Thyroid gland (tissue), 4 donors: ENCODE results near the gene MS4A6A.

Experiments used
- CTCF ChIP-seq, 6 experiments: fragments of 200-600 bp in 3 of 6; fragments of 450-650 bp in 3 of 6; sonication (generic) in 3 of 6; IDR thresholded peaks; one replicate each; pipeline ENCODE4 v1.5.1; 2016 to 2019; ENCODE audit warnings: antibody characterized with exemption in 6 of 6, mild to moderate bottlenecking in 2 of 6, inconsistent platforms in 1 of 6, moderate library complexity in 1 of 6
- POLR2A ChIP-seq, 2 donors: fragments of 450-650 bp; IDR thresholded peaks; one replicate each; pipeline ENCODE4 v1.6.1; 2017; ENCODE audit warnings: antibody characterized with exemption in 2 of 2, mild to moderate bottlenecking in 2 of 2, moderate library complexity in 1 of 2

GRCh38 chr11:60221181-60221580, 38.3 kb upstream of the MS4A6A start:
- TF ChIP-seq CTCF (IDR thresholded peaks at IDR 0.05) (no peak), POLR2A (IDR thresholded peaks at IDR 0.05) (no peak)
